Endothelial cell of umbilical vein (primary cell): ENCODE measurements around the gene GPR153. TPM values are rescaled to one million over a fixed set of nuclear protein-coding genes. Genes with fewer than 3 reads are reported as not detected.

Experiments
- BruUV-seq: library from RNA; stranded (reverse); fragments of 400-500 nt; replicated peaks from 2 replicates; lab custom pipeline; 2021; lab: Mats Ljungman, UMichigan
- CTCF ChIA-PET: fragments of 300-600, 350-600 bp; sonication (Branson Sonifier 250); formaldehyde crosslinking; loops from one replicate; lab custom pipeline; 2021; ENCODE audit warnings: antibody characterized with exemption, inconsistent platforms; lab: Charles Lee
- POLR2A ChIA-PET: fragments of 300-600, 350-600 bp; sonication (Branson Sonifier 250); formaldehyde crosslinking; loops from one replicate; lab custom pipeline; 2021; ENCODE audit warnings: antibody characterized with exemption, inconsistent platforms; lab: Charles Lee
- DNase-seq: peaks from one replicate; pipeline ENCODE4 v3.0.0-alpha.2; 2011; ENCODE audit warnings: low read depth, low spot score
- FAIRE-seq: peaks from 2 replicates; lab custom pipeline; 2011; peaks lifted over from hg19 to GRCh38; lab: Jason Lieb, UNC
- H2AFZ ChIP-seq: 2 replicates; pipeline ENCODE4 v1.6.0; 2012; ENCODE audit warnings: low read depth, low read length, control low read depth, inconsistent platforms
- H3K27ac ChIP-seq: 2 replicates; pipeline ENCODE4 v1.5.1; 2011; ENCODE audit warnings: low read depth, mild to moderate bottlenecking, control low read depth, low read length, moderate library complexity; ENCODE audit not compliant: insufficient read depth
- H3K27me3 ChIP-seq, 2 experiments: 2 replicates each; pipeline versions ENCODE4 v1.6.0 to v1.6.1; 2011; ENCODE audit warnings: low read length in 2 of 2, mixed read lengths in 1 of 2; ENCODE audit not compliant: control insufficient read depth in 2 of 2, insufficient read depth in 2 of 2
- H3K36me3 ChIP-seq, 2 experiments: 2 replicates in 1 of 2; 3 replicates in 1 of 2; pipeline ENCODE4 v1.5.1; 2011; ENCODE audit warnings: low read length in 2 of 2, mild to moderate bottlenecking in 1 of 2, moderate library complexity in 1 of 2; ENCODE audit not compliant: control insufficient read depth in 2 of 2, insufficient read depth in 2 of 2; ENCODE audit errors: extremely low read depth in 1 of 2
- H3K4me1 ChIP-seq: 3 replicates; pipeline ENCODE4 v1.5.1; 2011; ENCODE audit warnings: mild to moderate bottlenecking, low read length; ENCODE audit not compliant: control insufficient read depth, insufficient read depth; ENCODE audit errors: extremely low read depth
- H3K4me2 ChIP-seq: 2 replicates; pipeline ENCODE4 v1.6.1; 2011; ENCODE audit warnings: low read length, control low read depth, mixed read lengths; ENCODE audit not compliant: insufficient read depth
- H3K4me3 ChIP-seq, 3 experiments: fragments of 200-600 bp in 1 of 3; sonication (generic), shearing (Covaris generic) in 1 of 3; replicated peaks in 1 of 3; 2 replicates each; pipeline ENCODE4 v1.5.1; 2011 to 2016; ENCODE audit warnings: control low read depth in 3 of 3, low read length in 3 of 3, mild to moderate bottlenecking in 2 of 3, inconsistent platforms in 1 of 3, low read depth in 1 of 3, moderate library complexity in 1 of 3; ENCODE audit not compliant: insufficient read depth in 1 of 3
- H3K79me2 ChIP-seq: 2 replicates; pipeline ENCODE4 v1.6.0; 2012; ENCODE audit warnings: low read length, inconsistent platforms; ENCODE audit not compliant: control insufficient read depth, insufficient read depth
- H3K9ac ChIP-seq: replicated peaks from 2 replicates; pipeline ENCODE3; 2011; ENCODE audit warnings: low read length, control low read depth; ENCODE audit not compliant: insufficient read depth; ENCODE audit errors: extremely low read depth
- H3K9me1 ChIP-seq: replicated peaks from 3 replicates; pipeline ENCODE4 v1.6.0; 2011; ENCODE audit warnings: mild to moderate bottlenecking, low read length; ENCODE audit not compliant: control insufficient read depth, insufficient read depth; ENCODE audit errors: extremely low read depth
- H3K9me3 ChIP-seq: replicated peaks from 2 replicates; pipeline ENCODE4 v1.5.1; 2012; ENCODE audit warnings: low read length, inconsistent platforms; ENCODE audit not compliant: control insufficient read depth, insufficient read depth
- H4K20me1 ChIP-seq: replicated peaks from 2 replicates; pipeline ENCODE3; 2011; ENCODE audit warnings: mild to moderate bottlenecking, low read length; ENCODE audit not compliant: control insufficient read depth, insufficient read depth; ENCODE audit errors: extremely low read depth
- CTCF ChIP-seq, 2 donors: IDR thresholded peaks; 1 replicate in 1 of 2; 2 replicates in 1 of 2; pipeline ENCODE4 v1.5.1; 2011; ENCODE audit warnings: low read length in 2 of 2, mild to moderate bottlenecking in 2 of 2, moderate library complexity in 2 of 2, control low read depth in 1 of 2, inconsistent platforms in 1 of 2, low read depth in 1 of 2; ENCODE audit not compliant: insufficient read depth in 1 of 2; ENCODE audit errors: extremely low read depth in 1 of 2
- EZH2 ChIP-seq: IDR thresholded peaks from 2 replicates; pipeline ENCODE4 v1.6.1; 2012; ENCODE audit warnings: borderline replicate concordance, low read depth, mild to moderate bottlenecking, moderate library complexity, low read length, inconsistent platforms; ENCODE audit not compliant: severe bottlenecking
- FOS ChIP-seq: IDR thresholded peaks from 2 replicates; pipeline ENCODE4 v1.6.1; 2011; ENCODE audit warnings: mild to moderate bottlenecking, low read length, moderate library complexity, borderline replicate concordance; ENCODE audit not compliant: insufficient read depth
- GATA2 ChIP-seq: IDR thresholded peaks from 2 replicates; pipeline ENCODE4 v1.7.0; 2011; ENCODE audit warnings: low read depth, mild to moderate bottlenecking, moderate library complexity, mixed read lengths, low read length; ENCODE audit not compliant: insufficient read length, insufficient read depth
- JUN ChIP-seq: IDR thresholded peaks from 2 replicates; pipeline ENCODE4 v1.6.1; 2011; ENCODE audit warnings: borderline replicate concordance, low read depth; ENCODE audit not compliant: insufficient read length, insufficient read depth
- MYC ChIP-seq: IDR thresholded peaks from one replicate; pipeline ENCODE4 v1.6.1; 2011; ENCODE audit warnings: mild to moderate bottlenecking, low read depth, low read length
- POLR2A ChIP-seq: IDR thresholded peaks from 2 replicates; pipeline ENCODE4 v1.6.1; 2012; ENCODE audit warnings: low read depth, mild to moderate bottlenecking, control low read depth, low read length
- POLR2AphosphoS5 ChIP-seq: IDR thresholded peaks from 2 replicates; pipeline ENCODE4 v1.6.1; 2012; ENCODE audit warnings: low read depth, mild to moderate bottlenecking, control low read depth, low read length, moderate library complexity; ENCODE audit not compliant: insufficient read depth
- dilution Hi-C: fragments of 300-500 bp; cut with MboI; formaldehyde crosslinking; loops from one replicate; pipeline ENCODE4 v1.15.0; 2019; ENCODE audit warnings: low sequenced_read_pairs; ENCODE audit not compliant: extremely low pct_ligation_motif_present
- intact Hi-C: fragments of 100-400 bp; cut with micrococcal nuclease; formaldehyde crosslinking; loops from one replicate; pipeline ENCODE4 v1.10.0; 2022
- polyA plus RNA-seq, 4 experiments: library from polyadenylated mRNA; depleted of rRNA in 3 of 4; stranded (reverse) in 3 of 4; unstranded in 1 of 4; fragments of >200 nt; gene quantifications; 2 replicates each; pipeline versions ENCODE4 v1.2.1 to v1.2.3, GENCODE V29; 2011 to 2012; ENCODE audit warnings: missing spikeins in 1 of 4
- total RNA-seq: library from RNA; stranded (reverse); gene quantifications from 2 replicates; pipeline ENCODE4 v1.2.3, GENCODE V29; 2021
- TF ChIP-seq, protein P1 (sequence below): IDR thresholded peaks from 2 replicates; pipeline ENCODE4 v1.6.1; 2011; ENCODE audit not compliant: insufficient read depth, insufficient read length

The GPR153 gene
- total and polyA plus RNA-seq, 2 donors (not counting 3 experiments of a cell fraction or from before 2014, with no cell fraction given): 3.1 to 3.9 TPM

- Histone ChIP-seq H3K4me3 (no peak overlapping the region), H3K9ac (no peak overlapping the region), H2AFZ (no peak overlapping the region), H3K4me2 (no peak overlapping the region), H4K20me1 (no peaks in the 10 kb centered on the region), H3K27me3 (no peaks in the 10 kb centered on the region), H3K27ac (no peak overlapping the region), H3K36me3 (peaks cover 8 to 23% of the 10 kb centered on the region in 2 experiments), H3K9me3 (no peaks in the 10 kb centered on the region), H3K79me2 (peaks cover 6% of the 10 kb centered on the region), H3K9me1 (no peaks in the 10 kb centered on the region), H3K4me1 (no peaks in the 10 kb centered on the region)
- dilution Hi-C loops: no loop called here
- intact Hi-C loops: no loop called here
- ChIA-PET POLR2A (no interaction called here), CTCF (interaction anchor here (1.0 to 1.3 kb wide), 2 partner anchors 20 to 211 kb away, joined by 3 to 8 read pairs; partner anchors contain the start of gene RNF207)
- no TSS peak for BruUV-seq
- DNase-seq (no peak), FAIRE-seq (no peak)
- TF ChIP-seq, protein P1, sequence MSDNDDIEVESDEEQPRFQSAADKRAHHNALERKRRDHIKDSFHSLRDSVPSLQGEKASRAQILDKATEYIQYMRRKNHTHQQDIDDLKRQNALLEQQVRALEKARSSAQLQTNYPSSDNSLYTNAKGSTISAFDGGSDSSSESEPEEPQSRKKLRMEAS: no peak
- TF ChIP-seq FOS (no peak), POLR2A (no peak), MYC (no peak), CTCF (IDR thresholded peaks at IDR 0.05; ENCODE audit: extremely low read depth in 1 of 2, insufficient read depth in 1 of 2, low read depth in 1 of 2, low read length in 2 of 2) (no peak), GATA2 (no peak), JUN (no peak), EZH2 (no peak), POLR2AphosphoS5 (no peak)
Measured at GRCh38 chr1:6225651-6226050, 35.2 kb downstream of the GPR153 start.
